Calu3 (cell line): ENCODE measurements around the gene GSE1. TPM values are rescaled to one million over a fixed set of nuclear protein-coding genes. Genes with fewer than 3 reads are reported as not detected.

Source experiments
- BruUV-seq: library from RNA; stranded (reverse); fragments of 400-500 nt; replicated peaks from 2 replicates; lab custom pipeline; 2021; lab: Mats Ljungman, UMichigan
- CTCF ChIA-PET: fragments of 300-600 bp; sonication (Branson Sonifier 250); formaldehyde crosslinking; loops from one replicate; lab custom pipeline; 2022; ENCODE audit warnings: antibody characterized with exemption; lab: Charles Lee
- DNase-seq: peaks from one replicate; pipeline ENCODE4 v3.0.0; 2022
- H3K27ac Mint-ChIP-seq: one replicate; pipeline ENCODE4 v1.8.0; 2022; ENCODE audit warnings: mixed read lengths; ENCODE audit not compliant: unreplicated experiment
- H3K27me3 Mint-ChIP-seq: one replicate; pipeline ENCODE4 v1.8.0; 2022; ENCODE audit warnings: mixed read lengths; ENCODE audit not compliant: unreplicated experiment
- H3K36me3 Mint-ChIP-seq: one replicate; pipeline ENCODE4 v1.8.0; 2022; ENCODE audit warnings: mild to moderate bottlenecking, moderate library complexity, mixed read lengths; ENCODE audit not compliant: insufficient read depth, unreplicated experiment
- H3K4me1 Mint-ChIP-seq: one replicate; pipeline ENCODE4 v1.8.0; 2022; ENCODE audit warnings: mild to moderate bottlenecking, low read depth, mixed read lengths; ENCODE audit not compliant: unreplicated experiment
- H3K4me3 Mint-ChIP-seq: one replicate; pipeline ENCODE4 v1.8.0; 2022; ENCODE audit warnings: mild to moderate bottlenecking, low read depth, moderate library complexity, mixed read lengths; ENCODE audit not compliant: unreplicated experiment
- H3K9me3 Mint-ChIP-seq: one replicate; pipeline ENCODE4 v1.8.0; 2022; ENCODE audit warnings: low read depth, mixed read lengths; ENCODE audit not compliant: unreplicated experiment
- intact Hi-C: fragments of 100-400 bp; cut with micrococcal nuclease; formaldehyde crosslinking; loops from one replicate; pipeline ENCODE4 v1.10.0; 2022; ENCODE audit not compliant: unreplicated experiment
- total RNA-seq: library from RNA; stranded (reverse); gene quantifications from 2 replicates; pipeline ENCODE4 v1.2.3, GENCODE V29; 2022
- TF ChIP-seq, protein P1 (sequence below): fragments of 200-600 bp; IDR thresholded peaks from one replicate; pipeline ENCODE4 v1.8.0; 2022; ENCODE audit warnings: antibody characterized with exemption; ENCODE audit not compliant: unreplicated experiment

The GSE1 gene
- total RNA-seq, 1 experiment from 2014 or later, result 45.3 TPM

DNA sequence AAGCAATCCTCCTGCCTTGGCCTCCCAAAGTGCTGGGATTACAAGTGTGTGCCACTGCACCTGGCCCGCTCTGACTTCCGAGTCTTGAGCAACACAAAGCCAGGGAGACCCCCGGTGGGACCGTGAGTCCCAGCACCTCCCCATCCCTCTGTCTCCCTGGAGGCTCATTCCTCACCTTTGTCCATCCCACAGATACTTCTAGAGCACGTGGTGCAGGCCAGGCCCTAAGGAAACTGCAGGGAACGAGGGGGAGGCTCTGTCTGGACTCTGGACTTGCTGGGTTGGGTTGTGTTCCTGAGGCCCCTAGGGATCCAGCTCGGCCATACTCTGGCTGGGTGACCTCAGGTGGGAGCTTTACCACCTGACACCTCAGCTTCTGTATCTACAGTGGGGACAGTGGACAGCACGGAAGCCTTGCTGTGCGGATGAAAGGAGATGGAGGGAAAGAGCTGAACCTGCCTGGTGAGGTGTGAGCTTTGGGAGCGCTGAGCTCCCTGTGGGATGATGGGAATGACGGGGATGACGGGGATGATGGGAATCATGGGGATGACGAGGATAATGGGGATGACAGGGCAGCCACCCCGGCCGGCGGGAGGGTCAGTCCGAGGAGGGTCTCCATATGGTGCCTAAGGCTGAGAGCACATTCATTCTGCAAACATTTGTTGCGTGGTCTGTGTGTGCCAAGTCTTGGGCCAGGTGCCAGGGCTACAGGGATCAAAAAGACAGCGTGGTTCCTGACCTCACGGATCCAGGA is 111.2 kb downstream of the GSE1 start:
- intact Hi-C loops, result no loop called here
- peaks cover 6% of the 10 kb centered on the region for H3K36me3 Mint-ChIP-seq
- DNase-seq, result no peak
- CTCF ChIA-PET, result no interaction called here
- BruUV-seq, result no TSS peak
- H3K27ac Mint-ChIP-seq, result no peak overlapping the region
- no peaks in the 10 kb centered on the region for H3K4me1 Mint-ChIP-seq
- TF ChIP-seq, protein P1, sequence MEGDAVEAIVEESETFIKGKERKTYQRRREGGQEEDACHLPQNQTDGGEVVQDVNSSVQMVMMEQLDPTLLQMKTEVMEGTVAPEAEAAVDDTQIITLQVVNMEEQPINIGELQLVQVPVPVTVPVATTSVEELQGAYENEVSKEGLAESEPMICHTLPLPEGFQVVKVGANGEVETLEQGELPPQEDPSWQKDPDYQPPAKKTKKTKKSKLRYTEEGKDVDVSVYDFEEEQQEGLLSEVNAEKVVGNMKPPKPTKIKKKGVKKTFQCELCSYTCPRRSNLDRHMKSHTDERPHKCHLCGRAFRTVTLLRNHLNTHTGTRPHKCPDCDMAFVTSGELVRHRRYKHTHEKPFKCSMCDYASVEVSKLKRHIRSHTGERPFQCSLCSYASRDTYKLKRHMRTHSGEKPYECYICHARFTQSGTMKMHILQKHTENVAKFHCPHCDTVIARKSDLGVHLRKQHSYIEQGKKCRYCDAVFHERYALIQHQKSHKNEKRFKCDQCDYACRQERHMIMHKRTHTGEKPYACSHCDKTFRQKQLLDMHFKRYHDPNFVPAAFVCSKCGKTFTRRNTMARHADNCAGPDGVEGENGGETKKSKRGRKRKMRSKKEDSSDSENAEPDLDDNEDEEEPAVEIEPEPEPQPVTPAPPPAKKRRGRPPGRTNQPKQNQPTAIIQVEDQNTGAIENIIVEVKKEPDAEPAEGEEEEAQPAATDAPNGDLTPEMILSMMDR, result no peak
- peaks cover 14% of the 10 kb centered on the region for H3K27me3 Mint-ChIP-seq
- no peaks in the 10 kb centered on the region for H3K9me3 Mint-ChIP-seq
- H3K4me3 Mint-ChIP-seq, result no peak overlapping the region

DNA sequence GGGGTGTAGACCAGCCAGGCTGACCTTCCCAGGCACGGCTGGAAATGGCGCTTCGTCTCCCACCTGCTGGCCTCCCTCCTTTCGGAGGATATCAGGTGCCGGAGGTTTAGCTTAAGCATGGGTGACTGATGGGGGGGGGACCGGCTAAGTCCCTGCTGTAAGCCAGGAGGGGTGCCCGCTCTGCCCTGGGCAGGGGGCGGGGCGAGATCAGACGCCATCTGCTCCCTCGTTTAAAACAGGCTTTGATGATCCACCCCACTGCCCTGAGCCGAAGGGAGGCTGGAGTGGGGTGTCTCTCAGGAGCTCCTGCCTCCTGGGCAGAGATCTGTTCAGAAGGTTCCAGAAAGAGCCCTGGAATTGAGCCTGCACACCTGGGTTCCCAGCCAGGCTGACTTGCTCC is 111.8 kb downstream of the GSE1 start:
- no peaks in the 10 kb centered on the region for H3K4me1 Mint-ChIP-seq
- peaks cover 14% of the 10 kb centered on the region for H3K27me3 Mint-ChIP-seq
- no TSS peak for BruUV-seq

More for the DNA sequence above, 111.8 kb downstream of the GSE1 start:
- H3K9me3 Mint-ChIP-seq, result no peaks in the 10 kb centered on the region
- H3K27ac Mint-ChIP-seq, result no peak overlapping the region
- intact Hi-C loops, result no loop called here
- CTCF ChIA-PET, result no interaction called here
- no peak overlapping the region for H3K4me3 Mint-ChIP-seq
- TF ChIP-seq, protein P1, result no peak
- DNase-seq, result no peak
- H3K36me3 Mint-ChIP-seq, result peaks cover 6% of the 10 kb centered on the region

Other genes with a start within 250 kb of the GSE1 start
- 19.7 and 25.2 TPM in 2 replicates for gene GINS2, start 75.6 kb downstream of the GSE1 start, total RNA-seq
- 2.2 and 3.4 TPM in 2 replicates for gene C16orf74, start 137.8 kb downstream of the GSE1 start, total RNA-seq
- gene EMC8, start 186.2 kb downstream of the GSE1 start, total RNA-seq, result 61.5 and 62.7 TPM in 2 replicates
- gene COX4I1, start 186.4 kb downstream of the GSE1 start, total RNA-seq, result 609 and 639 TPM in 2 replicates